Measurements from ENCODE around the gene DOCK11. TPM values are rescaled to one million over a fixed set of nuclear protein-coding genes. Genes with fewer than 3 reads are reported as not detected.

Gene DOCK11
- total and polyA plus RNA-seq, 2 donors (not counting 1 experiment from before 2014, with no cell fraction given) = 31.0 to 83.5 TPM

DNA sequence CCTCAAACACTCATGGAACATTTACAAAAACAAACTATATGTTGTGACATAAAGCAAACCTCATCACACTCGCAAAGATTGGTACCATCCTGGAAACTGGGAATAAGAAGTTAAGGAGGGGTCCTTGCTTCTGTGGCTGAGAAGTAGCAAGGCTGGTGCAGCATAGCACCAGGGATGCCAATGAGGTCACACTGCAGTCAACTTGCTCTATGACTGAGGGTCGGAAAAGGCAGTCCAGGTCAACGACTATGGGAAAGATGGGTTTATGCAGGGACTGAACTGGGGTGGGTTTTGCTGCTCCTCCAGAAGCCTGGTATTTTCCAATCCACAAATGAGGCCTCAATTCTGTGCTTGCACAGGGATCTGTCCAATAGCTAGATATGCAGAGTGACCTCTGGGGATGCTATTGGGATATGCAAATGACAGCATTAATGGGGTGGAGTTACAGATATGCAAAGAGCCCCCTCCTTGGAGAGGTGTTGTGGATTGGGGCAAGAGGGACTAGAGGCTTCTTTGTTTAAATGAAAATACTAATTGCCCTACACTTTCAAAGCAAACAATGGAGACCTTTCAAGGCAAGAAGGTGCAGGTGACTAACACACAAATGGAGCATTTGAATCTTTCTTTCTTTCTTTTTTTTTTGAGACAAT lies 224.6 kb downstream of the DOCK11 start:
- Mint-ChIP-seq H3K4me1 (peaks cover 70% of the 10 kb centered on the region), H3K27me3 (no peaks in the 10 kb centered on the region), H3K4me3 (peak overlapping the region; percentile 11), H3K9me3 (ENCODE audit: insufficient read depth) (no peaks in the 10 kb centered on the region), H3K27ac (peak overlapping the region; percentile 57)
- ATAC-seq (ENCODE audit: low read depth) (no peak), DNase-seq (no peak)
- H4K20me1 ChIP-seq (ENCODE audit: control insufficient read depth, insufficient read depth, low read length, poor library complexity, severe bottlenecking) = no peaks in the 10 kb centered on the region
- H3K4me1 ChIP-seq (ENCODE audit: control insufficient read depth in 2 of 2, insufficient read depth in 2 of 2, low read length in 2 of 2) = peaks cover 59 to 67% of the 10 kb centered on the region in 2 donors
- no peak overlapping the region for H2AFZ ChIP-seq (ENCODE audit: insufficient read depth, low read depth, low read length, poor library complexity, severe bottlenecking)
- no peak overlapping the region for H3K4me2 ChIP-seq (replicated peaks; ENCODE audit: low read depth, low read length, poor library complexity, severe bottlenecking)
- H3K79me2 ChIP-seq (ENCODE audit: control insufficient read depth, insufficient read depth, low read length) = no peaks in the 10 kb centered on the region
- intact Hi-C loops (cut with micrococcal nuclease) = no loop called here
- H3K4me3 ChIP-seq (ENCODE audit: control extremely low read depth in 1 of 5, extremely low read depth in 1 of 5, insufficient read depth in 1 of 5, low read depth in 2 of 5, low read length in 4 of 5) = no peak overlapping the region
- no peak overlapping the region for H3K9ac ChIP-seq (ENCODE audit: low read length)
- TF ChIP-seq EZH2 (IDR thresholded peaks at IDR 0.05; ENCODE audit: borderline replicate concordance, insufficient read depth, low read depth, low read length, poor library complexity, severe bottlenecking) = no peak
- TF ChIP-seq CTCF (IDR thresholded peaks at IDR 0.05) = no peak
- ChIA-PET CTCF (no interaction called here), POLR2A (no interaction called here)
- no peaks in the 10 kb centered on the region for H3K27me3 ChIP-seq (replicated peaks in 1 of 4; ENCODE audit: control extremely low read depth in 1 of 4, control insufficient read depth in 3 of 4, insufficient read depth in 4 of 4, low read length in 3 of 4)
- no peak overlapping the region for H3K27ac ChIP-seq (ENCODE audit: low read length in 2 of 2)
- H3K36me3 ChIP-seq (replicated peaks in 1 of 2; ENCODE audit: control extremely low read depth in 1 of 2, control insufficient read depth in 1 of 2, extremely low read depth in 1 of 2, insufficient read depth in 2 of 2, low read length in 1 of 2) = no peaks in the 10 kb centered on the region
- WGBS (ENCODE audit: insufficient coverage) = 100% methylated on average over 1 of the region's 3 CpGs
- H3K9me3 ChIP-seq (ENCODE audit: control extremely low read depth in 1 of 3, control insufficient read depth in 2 of 3, insufficient read depth in 1 of 3, low read length in 2 of 3) = no peaks in the 10 kb centered on the region

DNA sequence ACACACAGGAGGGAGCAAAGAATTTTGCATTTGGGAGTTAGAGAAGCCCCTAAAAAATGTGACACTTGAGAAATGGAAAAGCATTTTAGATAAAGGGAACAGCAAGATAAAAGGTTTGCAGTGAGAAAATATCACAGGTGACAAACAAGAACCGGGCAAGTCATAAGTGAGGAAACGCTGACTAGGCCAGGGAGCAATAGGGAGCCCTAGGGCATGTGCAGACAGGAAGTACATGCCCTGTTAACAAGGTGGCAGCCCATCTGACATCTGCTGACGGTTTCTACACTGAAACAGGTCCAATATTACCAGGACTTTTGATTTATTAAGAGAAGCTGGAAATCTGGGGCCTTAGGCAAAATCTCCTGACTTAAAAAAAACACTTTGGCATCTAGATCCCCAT lies 227.8 kb downstream of the DOCK11 start:
- ATAC-seq (ENCODE audit: low read depth) = no peak
- Mint-ChIP-seq H3K27ac (peak overlapping the region; percentile 89), H3K4me3 (peak overlapping the region; percentile 79), H3K27me3 (no peaks in the 10 kb centered on the region), H3K9me3 (ENCODE audit: insufficient read depth) (no peaks in the 10 kb centered on the region), H3K4me1 (peaks cover 74% of the 10 kb centered on the region)
- 40% methylated on average over 2 of the region's 3 CpGs for WGBS (ENCODE audit: insufficient coverage)
- intact Hi-C loops (cut with micrococcal nuclease) = no loop called here
- ChIA-PET CTCF (interaction anchor here (0.8 kb wide), 1 partner anchor 121 kb away, joined by 5 read pairs; no protein-coding TSS in a partner anchor), POLR2A (no interaction called here)
- H3K4me1 ChIP-seq (ENCODE audit: control insufficient read depth in 2 of 2, insufficient read depth in 2 of 2, low read length in 2 of 2) = peaks cover 65 to 79% of the 10 kb centered on the region in 2 donors
- no peaks in the 10 kb centered on the region for H3K27me3 ChIP-seq (replicated peaks in 1 of 4; ENCODE audit: control extremely low read depth in 1 of 4, control insufficient read depth in 3 of 4, insufficient read depth in 4 of 4, low read length in 3 of 4)
- no peak overlapping the region for H3K9ac ChIP-seq (ENCODE audit: low read length)
- H3K4me2 ChIP-seq (replicated peaks; ENCODE audit: low read depth, low read length, poor library complexity, severe bottlenecking) = peak overlapping the region; percentile 52
- H3K4me3 ChIP-seq (ENCODE audit: control extremely low read depth in 1 of 5, extremely low read depth in 1 of 5, insufficient read depth in 1 of 5, low read depth in 2 of 5, low read length in 4 of 5) = peak overlapping the region in 2 of 5 experiments; percentile 4 to 15
- DNase-seq = peak; percentile 35
- H3K9me3 ChIP-seq (ENCODE audit: control extremely low read depth in 1 of 3, control insufficient read depth in 2 of 3, insufficient read depth in 1 of 3, low read length in 2 of 3) = no peaks in the 10 kb centered on the region
- H3K27ac ChIP-seq (ENCODE audit: low read length in 2 of 2) = peak overlapping the region; percentile 29 to 54
- no peaks in the 10 kb centered on the region for H3K79me2 ChIP-seq (ENCODE audit: control insufficient read depth, insufficient read depth, low read length)
- H3K36me3 ChIP-seq (replicated peaks in 1 of 2; ENCODE audit: control extremely low read depth in 1 of 2, control insufficient read depth in 1 of 2, extremely low read depth in 1 of 2, insufficient read depth in 2 of 2, low read length in 1 of 2) = no peaks in the 10 kb centered on the region
- TF ChIP-seq EZH2 (IDR thresholded peaks at IDR 0.05; ENCODE audit: borderline replicate concordance, insufficient read depth, low read depth, low read length, poor library complexity, severe bottlenecking) (no peak), CTCF (IDR thresholded peaks at IDR 0.05) (no peak)
- no peaks in the 10 kb centered on the region for H4K20me1 ChIP-seq (ENCODE audit: control insufficient read depth, insufficient read depth, low read length, poor library complexity, severe bottlenecking)
- no peak overlapping the region for H2AFZ ChIP-seq (ENCODE audit: insufficient read depth, low read depth, low read length, poor library complexity, severe bottlenecking)
